Activated CD4-positive, alpha-beta T cell treated with anti-CD3 and anti-CD28 coated beads for 36 hours (primary cell): ENCODE measurements around the gene SPTLC2. TPM values are rescaled to one million over a fixed set of nuclear protein-coding genes. Genes with fewer than 3 reads are reported as not detected.
"Not testable (repeated sequence)": the region's sequence is repeated elsewhere in the genome, so short reads cannot be mapped to it uniquely, and the experiment has no call there.

Source experiments
- ATAC-seq: fragments of 200-7000 bp; cut with Tn5 transposase; one replicate; pipeline ENCODE4 v1.10.0; 2021; ENCODE audit warnings: mild to moderate bottlenecking, moderate library complexity
- CTCF ChIA-PET: fragments of 350-600 bp; sonication (Branson Sonifier 250); formaldehyde crosslinking; loops from one replicate; lab custom pipeline; 2021; ENCODE audit warnings: antibody characterized with exemption; lab: Charles Lee
- POLR2A ChIA-PET: fragments of 350-600 bp; sonication (Branson Sonifier 250); formaldehyde crosslinking; loops from one replicate; lab custom pipeline; 2021; ENCODE audit warnings: antibody characterized with exemption, inconsistent platforms; lab: Charles Lee
- DNase-seq: peaks from one replicate; pipeline ENCODE4 v3.0.0-alpha.2; 2020
- H3K27ac Mint-ChIP-seq: one replicate; pipeline ENCODE4 v1.8.0; 2021; ENCODE audit warnings: mixed read lengths
- H3K27me3 Mint-ChIP-seq: one replicate; pipeline ENCODE4 v1.8.0; 2021; ENCODE audit warnings: mixed read lengths
- H3K36me3 Mint-ChIP-seq: one replicate; pipeline ENCODE4 v1.8.0; 2021; ENCODE audit warnings: low read depth, mixed read lengths
- H3K4me1 Mint-ChIP-seq: one replicate; pipeline ENCODE4 v1.8.0; 2021; ENCODE audit warnings: mixed read lengths
- H3K4me3 Mint-ChIP-seq: one replicate; pipeline ENCODE4 v1.8.0; 2021; ENCODE audit warnings: mild to moderate bottlenecking, moderate library complexity, mixed read lengths
- H3K9me3 Mint-ChIP-seq: one replicate; pipeline ENCODE4 v1.8.0; 2021; ENCODE audit warnings: low read depth, mixed read lengths
- intact Hi-C, 2 experiments: fragments of 100-400 bp; cut with DNase I in 1 of 2; cut with micrococcal nuclease in 1 of 2; formaldehyde crosslinking; loops; one replicate each; pipeline versions ENCODE4 v1.14.2 to v1.15.1; 2022 to 2024; cut with DNase I, micrococcal nuclease
- total RNA-seq, 2 experiments: library from RNA; stranded (reverse); gene quantifications; one replicate each; pipeline ENCODE4 v1.2.3, GENCODE V29; 2021

SPTLC2 gene, protein sequence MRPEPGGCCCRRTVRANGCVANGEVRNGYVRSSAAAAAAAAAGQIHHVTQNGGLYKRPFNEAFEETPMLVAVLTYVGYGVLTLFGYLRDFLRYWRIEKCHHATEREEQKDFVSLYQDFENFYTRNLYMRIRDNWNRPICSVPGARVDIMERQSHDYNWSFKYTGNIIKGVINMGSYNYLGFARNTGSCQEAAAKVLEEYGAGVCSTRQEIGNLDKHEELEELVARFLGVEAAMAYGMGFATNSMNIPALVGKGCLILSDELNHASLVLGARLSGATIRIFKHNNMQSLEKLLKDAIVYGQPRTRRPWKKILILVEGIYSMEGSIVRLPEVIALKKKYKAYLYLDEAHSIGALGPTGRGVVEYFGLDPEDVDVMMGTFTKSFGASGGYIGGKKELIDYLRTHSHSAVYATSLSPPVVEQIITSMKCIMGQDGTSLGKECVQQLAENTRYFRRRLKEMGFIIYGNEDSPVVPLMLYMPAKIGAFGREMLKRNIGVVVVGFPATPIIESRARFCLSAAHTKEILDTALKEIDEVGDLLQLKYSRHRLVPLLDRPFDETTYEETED
- 10 to 100 TPM; 16.8 to 24.6 TPM for total RNA-seq

DNA sequence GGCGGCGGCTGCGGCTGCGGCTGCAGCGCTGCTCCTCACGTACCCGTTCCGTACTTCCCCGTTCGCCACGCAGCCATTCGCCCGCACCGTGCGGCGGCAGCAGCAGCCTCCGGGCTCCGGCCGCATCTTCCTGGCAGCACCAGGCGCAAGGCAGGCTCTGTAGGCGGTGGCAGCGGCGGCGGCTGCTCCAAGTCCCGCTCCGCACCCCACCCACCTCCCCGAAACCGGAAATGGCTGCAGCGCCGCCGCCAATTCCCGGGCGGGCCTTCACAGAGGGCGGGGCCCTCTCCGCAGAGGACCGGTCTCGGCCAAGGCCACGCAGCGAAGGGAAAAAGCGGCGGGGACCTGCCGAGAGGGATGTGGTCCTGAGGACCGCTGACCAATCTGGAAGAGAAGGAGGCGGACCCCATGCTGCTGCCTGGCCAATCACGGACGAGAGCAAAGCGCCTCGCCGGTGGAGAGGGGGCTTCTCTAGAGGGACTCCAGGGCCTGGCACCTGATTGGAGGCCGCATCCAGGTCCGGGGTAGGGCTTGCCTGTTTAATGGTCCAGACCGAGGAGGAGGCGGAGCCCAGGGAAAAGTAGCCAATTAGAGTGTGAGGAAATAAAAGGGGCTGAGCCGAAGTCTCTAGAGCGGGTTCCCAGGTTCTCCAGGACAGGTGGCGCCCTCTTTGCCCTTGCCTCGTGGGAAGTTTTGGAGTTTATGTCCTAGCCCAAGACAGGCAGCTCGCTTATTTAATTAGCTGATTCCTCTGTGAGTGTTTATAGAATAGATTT is at the start of gene SPTLC2:
Gene SPTLC2, minus strand, starts transcription at position 184 of the 776 bp plus-strand sequence. Its CDS starts 58 bp downstream, at position 126.
- Mint-ChIP-seq H3K4me3 (peak within 1 kb of the TSS; percentile 92), H3K36me3 (peaks cover 8% of the 10 kb centered on the region), H3K27ac (peak within 1 kb of the TSS; percentile 91), H3K9me3 (no peaks in the 10 kb centered on the region), H3K27me3 (no peaks in the 10 kb centered on the region), H3K4me1 (peaks cover 28% of the 10 kb centered on the region)
- ATAC-seq (peak; percentile 98), DNase-seq (peak; percentile 97)
- intact Hi-C loops: loop anchor here (1.0 to 2.0 kb wide), 12 partner anchors 18 to 804 kb away; partner anchors contain the start of genes AHSA1 (in 2 of the 2), ADCK1 (in 1 of the 2), ALKBH1 (in 1 of the 2) and ANGEL1 (in 1 of the 2)
- ChIA-PET POLR2A (no interaction called here), CTCF (interaction anchor here (0.9 kb wide), 1 partner anchor 94 kb away, joined by 3 read pairs; no protein-coding TSS in a partner anchor)

DNA sequence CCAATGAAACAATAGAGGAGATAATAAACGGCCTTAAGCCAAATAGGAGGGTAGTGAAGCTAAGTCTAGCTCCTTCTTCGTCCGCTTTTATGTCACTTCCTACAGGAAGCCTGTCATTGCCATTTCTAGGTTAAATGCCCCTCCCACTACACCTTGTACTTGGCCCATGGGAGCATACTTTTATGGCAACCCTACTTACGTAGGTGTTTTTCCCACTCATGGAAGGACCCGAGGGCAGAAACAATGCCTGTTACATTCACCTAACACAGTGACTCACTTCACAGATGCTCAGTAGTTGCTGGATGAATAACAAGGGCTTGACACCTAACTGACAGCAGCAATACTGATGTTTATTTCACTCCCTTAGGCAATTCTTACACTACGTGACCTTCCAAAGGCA is 46.9 kb upstream of the SPTLC2 start:
- ATAC-seq: peak; percentile 91
- H3K4me1 Mint-ChIP-seq: peaks cover 3% of the 10 kb centered on the region
- no peaks in the 10 kb centered on the region for H3K36me3 Mint-ChIP-seq
- H3K27me3 Mint-ChIP-seq: no peaks in the 10 kb centered on the region
- CTCF ChIA-PET: interaction anchor here (1.0 kb wide), 1 partner anchor 9 kb away, joined by 3 read pairs; no protein-coding TSS in a partner anchor
- POLR2A ChIA-PET: no interaction called here
- no peaks in the 10 kb centered on the region for H3K9me3 Mint-ChIP-seq
- no peak overlapping the region for H3K27ac Mint-ChIP-seq
- DNase-seq: no peak
- no peak overlapping the region for H3K4me3 Mint-ChIP-seq
- intact Hi-C loops: no loop called here

DNA sequence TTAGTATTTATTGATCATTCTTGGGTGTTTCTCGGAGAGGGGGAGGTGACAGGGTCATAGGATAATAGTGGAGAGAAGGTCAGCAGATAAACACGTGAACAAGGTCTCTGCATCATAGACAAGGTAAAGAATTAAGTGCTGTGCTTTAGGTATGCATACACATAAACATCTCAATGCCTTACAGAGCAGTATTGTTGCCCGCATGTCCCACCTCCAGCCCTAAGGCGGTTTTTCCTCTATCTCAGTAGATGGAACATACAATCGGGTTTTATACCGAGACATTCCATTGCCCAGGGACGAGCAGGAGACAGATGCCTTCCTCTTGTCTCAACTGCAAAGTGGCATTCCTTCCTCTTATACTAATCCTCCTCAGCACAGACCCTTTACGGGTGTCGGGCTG is 45.1 kb upstream of the SPTLC2 start:
- H3K4me1 Mint-ChIP-seq, POLR2A ChIA-PET, H3K36me3 Mint-ChIP-seq, CTCF ChIA-PET, H3K9me3 Mint-ChIP-seq, H3K27ac Mint-ChIP-seq, ATAC-seq, intact Hi-C loops, H3K4me3 Mint-ChIP-seq, H3K27me3 Mint-ChIP-seq, DNase-seq: not testable (repeated sequence)

DNA sequence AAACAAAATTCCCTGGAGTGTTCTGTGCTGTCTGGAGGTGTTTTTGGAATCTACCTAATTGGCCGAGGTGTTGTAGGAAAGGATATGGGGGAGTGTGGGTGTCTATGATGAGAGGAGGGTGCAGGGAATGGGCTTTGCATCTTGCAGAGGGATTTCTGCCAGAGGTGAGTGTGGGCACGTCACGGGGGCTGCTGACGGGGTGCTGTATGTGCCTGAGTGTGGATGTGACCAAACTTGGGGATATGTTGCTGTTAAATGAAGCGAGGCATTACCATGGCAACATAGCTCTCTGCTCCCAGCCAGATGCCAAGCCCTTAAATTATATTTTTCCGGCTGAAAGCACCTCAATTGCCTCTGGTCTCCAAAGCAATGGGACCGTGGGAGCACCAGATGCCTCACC is 44.3 kb upstream of the SPTLC2 start:
- Mint-ChIP-seq H3K4me1 (peaks cover 3% of the 10 kb centered on the region), H3K36me3 (no peaks in the 10 kb centered on the region), H3K27me3 (no peaks in the 10 kb centered on the region), H3K4me3 (no peak overlapping the region), H3K9me3 (no peaks in the 10 kb centered on the region), H3K27ac (no peak overlapping the region)
- ChIA-PET POLR2A (no interaction called here), CTCF (no interaction called here)
- no peak for DNase-seq
- no peak for ATAC-seq
- intact Hi-C loops: no loop called here

DNA sequence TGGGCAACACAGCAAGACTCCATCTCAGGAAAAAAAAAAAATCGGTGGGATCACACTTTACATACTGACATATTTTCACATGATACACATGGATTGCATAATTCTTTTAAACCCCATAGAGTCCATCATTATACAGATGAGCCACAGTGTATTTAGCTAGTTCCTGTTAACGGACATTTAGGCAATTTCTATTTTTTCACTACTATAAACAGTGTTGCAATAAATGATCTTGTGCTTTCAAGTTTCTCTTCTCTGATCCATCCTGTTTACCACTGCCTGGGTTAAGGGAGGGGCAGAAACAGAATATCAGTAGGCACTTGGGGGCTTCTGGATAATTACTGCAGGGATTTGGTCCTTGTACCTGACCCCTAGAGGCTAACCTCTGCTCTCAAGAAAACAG is 43.4 kb upstream of the SPTLC2 start:
- Mint-ChIP-seq H3K27ac (no peak overlapping the region), H3K9me3 (no peaks in the 10 kb centered on the region), H3K4me3 (no peak overlapping the region), H3K27me3 (no peaks in the 10 kb centered on the region), H3K4me1 (peaks cover 3% of the 10 kb centered on the region), H3K36me3 (no peaks in the 10 kb centered on the region)
- CTCF ChIA-PET: no interaction called here
- intact Hi-C loops: loop anchor here in 1 of 2 experiments (10.0 kb wide), 1 partner anchor 905 kb away; no protein-coding TSS in a partner anchor
- ATAC-seq: no peak
- POLR2A ChIA-PET: no interaction called here
- no peak for DNase-seq

DNA sequence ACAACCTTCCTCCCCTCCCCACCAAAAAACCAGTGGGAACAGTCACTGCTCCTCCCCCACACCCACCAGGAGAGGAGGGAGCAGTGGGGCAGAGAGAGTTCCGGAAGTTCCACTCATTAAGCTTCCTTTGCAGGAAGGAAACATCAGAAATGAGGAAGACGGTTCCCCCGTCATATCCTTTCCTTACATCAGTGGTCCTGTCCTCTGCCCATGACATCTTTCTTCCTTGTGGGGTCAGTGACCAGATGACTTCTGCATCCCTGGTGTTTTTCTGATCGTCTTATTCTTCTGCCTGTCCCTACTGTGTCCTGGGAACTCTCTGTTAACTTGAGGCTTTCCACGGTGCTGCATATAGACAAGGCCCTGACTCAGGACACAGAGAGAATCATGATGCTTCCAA is 40.8 kb upstream of the SPTLC2 start:
- Mint-ChIP-seq H3K4me1 (no peaks in the 10 kb centered on the region), H3K27ac (no peak overlapping the region), H3K36me3 (no peaks in the 10 kb centered on the region), H3K4me3 (no peak overlapping the region), H3K27me3 (no peaks in the 10 kb centered on the region), H3K9me3 (no peaks in the 10 kb centered on the region)
- no peak for DNase-seq
- intact Hi-C loops: loop anchor here in 1 of 2 experiments (10.0 kb wide), 1 partner anchor 908 kb away; no protein-coding TSS in a partner anchor
- CTCF ChIA-PET: no interaction called here
- POLR2A ChIA-PET: no interaction called here
- no peak for ATAC-seq

DNA sequence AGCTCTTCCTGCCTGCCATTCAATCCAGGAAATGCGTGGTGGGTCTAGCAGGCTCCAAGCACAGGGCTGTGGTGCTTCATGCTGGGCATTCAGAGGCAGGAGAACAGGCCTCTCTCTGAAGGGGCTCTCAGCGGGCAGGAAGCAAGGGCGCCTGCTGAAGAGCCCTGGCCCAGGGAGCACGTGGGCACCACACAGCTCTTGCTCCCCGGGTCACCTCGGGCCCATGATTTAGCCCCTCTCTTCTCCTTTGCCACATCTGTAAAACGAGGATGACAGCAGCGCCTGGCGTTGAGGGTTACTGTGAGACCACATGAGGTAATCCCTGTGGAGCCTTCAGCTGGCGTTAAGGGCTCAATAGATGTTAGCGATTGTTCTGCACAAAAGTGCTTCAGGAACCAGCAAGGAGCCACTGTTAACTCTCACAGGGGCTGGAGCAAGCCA is 37.6 kb upstream of the SPTLC2 start:
- Mint-ChIP-seq H3K36me3 (no peaks in the 10 kb centered on the region), H3K27me3 (no peaks in the 10 kb centered on the region), H3K4me1 (no peaks in the 10 kb centered on the region), H3K27ac (no peak overlapping the region), H3K4me3 (no peak overlapping the region), H3K9me3 (no peaks in the 10 kb centered on the region)
- CTCF ChIA-PET: interaction anchor here (0.7 to 1.4 kb wide), 2 partner anchors 36 to 306 kb away, joined by 3 read pairs; no protein-coding TSS in a partner anchor
- intact Hi-C loops: loop anchor here in 1 of 2 experiments (10.0 kb wide), 1 partner anchor 911 kb away; no protein-coding TSS in a partner anchor
- no peak for ATAC-seq
- POLR2A ChIA-PET: no interaction called here
- no peak for DNase-seq

DNA sequence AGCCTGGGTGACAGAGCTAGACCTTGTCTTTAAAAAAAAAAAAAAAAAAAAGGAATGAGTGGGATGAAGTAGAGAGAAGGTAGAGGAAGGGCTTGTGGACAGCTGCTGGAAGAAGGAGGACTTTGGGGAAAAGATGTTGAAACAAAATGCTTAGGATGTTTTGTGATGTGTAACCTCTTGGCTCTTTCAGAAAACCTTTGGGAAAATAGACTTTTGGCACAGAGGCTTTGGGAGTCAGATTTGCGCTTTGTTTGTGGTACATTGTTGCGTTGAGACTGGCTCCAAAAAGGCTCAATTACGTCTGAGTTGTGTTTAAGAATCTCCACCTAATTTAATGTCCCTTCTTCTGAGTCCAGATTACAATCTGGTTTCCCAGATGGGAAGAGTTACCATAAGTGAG is 32.9 kb upstream of the SPTLC2 start:
- H3K9me3 Mint-ChIP-seq: no peaks in the 10 kb centered on the region

DNA sequence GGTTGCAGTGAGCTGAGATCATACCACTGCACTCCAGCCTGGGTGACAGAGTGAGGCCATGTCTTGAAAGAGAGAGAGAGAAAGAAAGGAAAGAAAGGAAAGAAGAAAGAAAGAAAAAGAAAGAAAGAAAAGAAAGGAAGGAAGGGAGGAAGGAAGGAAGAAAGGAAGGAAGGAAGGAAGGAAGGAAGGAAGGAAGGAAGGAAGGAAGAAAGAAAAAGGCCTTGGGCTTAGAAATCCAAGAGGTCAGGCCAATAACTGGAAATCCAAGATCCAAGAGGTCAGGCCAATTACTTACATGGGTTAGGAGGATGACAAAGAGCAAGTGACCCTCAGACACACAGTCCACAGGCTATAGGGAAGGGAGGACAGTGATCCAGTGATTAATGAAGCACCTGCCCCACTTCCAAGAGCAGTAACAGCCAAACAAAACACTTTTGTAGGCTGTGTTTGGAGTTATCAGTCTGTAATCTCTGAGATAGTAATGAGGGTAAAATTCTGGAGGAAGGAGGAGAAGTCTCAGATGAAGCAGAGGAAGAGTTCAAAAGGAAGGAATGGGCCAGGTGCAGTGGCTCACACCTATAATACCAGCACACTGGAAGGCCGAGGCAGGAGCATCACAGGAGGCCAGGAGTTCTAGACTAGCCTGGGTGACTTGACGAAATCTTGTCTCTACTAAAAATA is 32.2 kb upstream of the SPTLC2 start:
- no peak for DNase-seq
- H3K4me1 Mint-ChIP-seq: no peaks in the 10 kb centered on the region
- no peak for ATAC-seq
- no peaks in the 10 kb centered on the region for H3K36me3 Mint-ChIP-seq
- intact Hi-C loops: no loop called here
- H3K27ac Mint-ChIP-seq: no peak overlapping the region
- ChIA-PET CTCF (no interaction called here), POLR2A (no interaction called here)
- no peak overlapping the region for H3K4me3 Mint-ChIP-seq
- H3K27me3 Mint-ChIP-seq: no peaks in the 10 kb centered on the region
- no peaks in the 10 kb centered on the region for H3K9me3 Mint-ChIP-seq

More for the DNA sequence above, 32.9 kb upstream of the SPTLC2 start:
- no peak overlapping the region for H3K4me3 Mint-ChIP-seq
- intact Hi-C loops: no loop called here
- POLR2A ChIA-PET: no interaction called here
- DNase-seq (no peak), ATAC-seq (no peak)
- no peaks in the 10 kb centered on the region for H3K4me1 Mint-ChIP-seq
- H3K36me3 Mint-ChIP-seq: no peaks in the 10 kb centered on the region
- no peaks in the 10 kb centered on the region for H3K27me3 Mint-ChIP-seq
- CTCF ChIA-PET: no interaction called here
- H3K27ac Mint-ChIP-seq: no peak overlapping the region

DNA sequence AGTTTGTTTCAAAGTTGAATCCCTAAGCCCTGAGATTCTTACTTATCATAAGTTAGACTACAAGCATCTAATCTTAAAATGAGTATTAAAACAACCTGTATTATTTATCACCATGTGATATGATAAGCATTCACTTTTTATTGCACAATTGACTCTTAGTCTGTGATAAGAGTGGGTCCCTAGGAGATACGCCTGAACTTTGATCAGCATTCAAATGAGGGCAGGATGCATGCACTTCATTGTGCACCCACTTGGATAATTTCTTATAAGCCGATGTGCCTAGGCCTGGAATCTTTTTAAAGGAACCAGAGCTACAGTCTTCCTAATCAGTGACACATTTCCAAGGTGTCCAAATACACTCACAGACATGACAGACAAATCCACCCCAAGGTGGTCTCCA is 31.4 kb upstream of the SPTLC2 start:
- H3K4me3 Mint-ChIP-seq: no peak overlapping the region

DNA sequence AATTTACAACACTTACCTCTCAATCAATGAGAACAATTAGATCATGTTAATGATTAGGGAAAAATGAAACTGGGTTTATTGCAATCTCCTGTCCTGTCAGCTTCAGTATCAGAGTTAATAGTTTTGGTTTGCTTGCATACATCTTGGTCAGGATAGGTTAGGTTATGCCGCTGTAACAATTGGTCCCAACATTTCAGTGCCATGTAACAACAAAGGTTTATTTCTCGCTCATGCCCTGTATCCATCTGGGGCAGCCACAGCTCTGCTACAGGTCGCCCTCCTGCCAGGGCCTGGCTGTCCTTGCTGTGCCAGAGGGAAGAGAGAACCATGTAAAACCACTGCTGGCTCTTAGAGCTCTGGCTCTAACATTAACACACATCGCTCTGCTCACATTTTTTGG is 30.5 kb upstream of the SPTLC2 start:
- H3K36me3 Mint-ChIP-seq: no peaks in the 10 kb centered on the region
- no peaks in the 10 kb centered on the region for H3K27me3 Mint-ChIP-seq
- DNase-seq (no peak), ATAC-seq (no peak)
- ChIA-PET CTCF (interaction anchor here (0.6 kb wide), 1 partner anchor 103 kb away, joined by 3 read pairs; no protein-coding TSS in a partner anchor), POLR2A (no interaction called here)
- peaks cover 7% of the 10 kb centered on the region for H3K4me1 Mint-ChIP-seq
- H3K9me3 Mint-ChIP-seq: no peaks in the 10 kb centered on the region
- H3K4me3 Mint-ChIP-seq: no peak overlapping the region
- intact Hi-C loops: no loop called here
- no peak overlapping the region for H3K27ac Mint-ChIP-seq

More for the DNA sequence above, 31.4 kb upstream of the SPTLC2 start:
- no peak for DNase-seq
- ChIA-PET POLR2A (no interaction called here), CTCF (no interaction called here)
- Mint-ChIP-seq H3K4me1 (no peaks in the 10 kb centered on the region), H3K36me3 (no peaks in the 10 kb centered on the region), H3K27ac (no peak overlapping the region), H3K9me3 (no peaks in the 10 kb centered on the region), H3K27me3 (no peaks in the 10 kb centered on the region)
- ATAC-seq: no peak
- intact Hi-C loops: no loop called here
